Mesothelial cell of epicardium (in vitro differentiated cells): ENCODE results near the gene CCN6. TPM values are rescaled to one million over a fixed set of nuclear protein-coding genes. Genes with fewer than 3 reads are reported as not detected.
A peak's percentile ranks its signal among the peaks of the same experiment; 100 is the strongest.

ENCODE experiments used
- DNase-seq, 2 experiments: peaks; one replicate each; pipeline ENCODE4 v3.0.0; 2021; ENCODE audit warnings: low spot score in 2 of 2; ENCODE audit not compliant: unreplicated experiment in 2 of 2
- H3K27ac Mint-ChIP-seq: 2 replicates; pipeline ENCODE4 v1.8.0; 2021; ENCODE audit warnings: mixed read lengths
- H3K27me3 Mint-ChIP-seq: 2 replicates; pipeline ENCODE4 v1.8.0; 2021; ENCODE audit warnings: low read depth, mixed read lengths
- H3K36me3 Mint-ChIP-seq: 2 replicates; pipeline ENCODE4 v1.8.0; 2021; ENCODE audit warnings: mixed read lengths
- H3K4me1 Mint-ChIP-seq: 2 replicates; pipeline ENCODE4 v1.8.0; 2021; ENCODE audit warnings: mixed read lengths
- H3K4me3 Mint-ChIP-seq: 2 replicates; pipeline ENCODE4 v1.8.0; 2021; ENCODE audit warnings: mild to moderate bottlenecking, moderate library complexity, mixed read lengths
- H3K9me3 Mint-ChIP-seq: 2 replicates; pipeline ENCODE4 v1.8.0; 2021; ENCODE audit warnings: mixed read lengths
- total RNA-seq: library from RNA; stranded (reverse); gene quantifications from 3 replicates; pipeline ENCODE4 v1.2.1, GENCODE V29; 2021
- TF ChIP-seq, protein P1 (sequence below): fragments of 200-600 bp; sonication (generic); IDR thresholded peaks from one replicate; pipeline ENCODE4 v1.5.0; 2021; ENCODE audit warnings: antibody characterized with exemption; ENCODE audit not compliant: unreplicated experiment

The CCN6 gene
- total RNA-seq, 1 donor from 2014 or later: not detected

DNA sequence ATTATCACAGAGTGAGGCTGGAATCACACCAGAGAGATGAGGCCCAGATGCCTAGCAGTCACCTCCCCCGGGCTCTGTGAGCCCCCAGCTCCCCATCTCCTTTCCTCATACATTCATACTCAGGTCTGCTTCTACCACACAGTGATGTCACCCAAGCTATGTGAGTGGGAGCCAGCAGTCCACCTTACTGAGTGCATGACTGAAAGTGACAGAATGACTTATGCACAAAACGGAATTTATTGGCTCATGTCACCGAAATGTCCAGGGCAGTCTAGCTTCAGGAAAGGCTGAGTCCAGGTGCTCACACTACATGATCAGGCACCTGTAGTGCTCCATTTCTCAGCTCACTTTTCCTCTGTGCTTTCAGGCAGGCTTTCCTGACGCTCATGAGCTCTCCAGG, 36.7 kb upstream of the CCN6 start:
- Mint-ChIP-seq H3K4me1 (peaks cover 38% of the 10 kb centered on the region), H3K27me3 (no peaks in the 10 kb centered on the region), H3K9me3 (no peaks in the 10 kb centered on the region), H3K36me3 (no peaks in the 10 kb centered on the region), H3K27ac (no peak overlapping the region), H3K4me3 (no peak overlapping the region)
- TF ChIP-seq, protein P1, sequence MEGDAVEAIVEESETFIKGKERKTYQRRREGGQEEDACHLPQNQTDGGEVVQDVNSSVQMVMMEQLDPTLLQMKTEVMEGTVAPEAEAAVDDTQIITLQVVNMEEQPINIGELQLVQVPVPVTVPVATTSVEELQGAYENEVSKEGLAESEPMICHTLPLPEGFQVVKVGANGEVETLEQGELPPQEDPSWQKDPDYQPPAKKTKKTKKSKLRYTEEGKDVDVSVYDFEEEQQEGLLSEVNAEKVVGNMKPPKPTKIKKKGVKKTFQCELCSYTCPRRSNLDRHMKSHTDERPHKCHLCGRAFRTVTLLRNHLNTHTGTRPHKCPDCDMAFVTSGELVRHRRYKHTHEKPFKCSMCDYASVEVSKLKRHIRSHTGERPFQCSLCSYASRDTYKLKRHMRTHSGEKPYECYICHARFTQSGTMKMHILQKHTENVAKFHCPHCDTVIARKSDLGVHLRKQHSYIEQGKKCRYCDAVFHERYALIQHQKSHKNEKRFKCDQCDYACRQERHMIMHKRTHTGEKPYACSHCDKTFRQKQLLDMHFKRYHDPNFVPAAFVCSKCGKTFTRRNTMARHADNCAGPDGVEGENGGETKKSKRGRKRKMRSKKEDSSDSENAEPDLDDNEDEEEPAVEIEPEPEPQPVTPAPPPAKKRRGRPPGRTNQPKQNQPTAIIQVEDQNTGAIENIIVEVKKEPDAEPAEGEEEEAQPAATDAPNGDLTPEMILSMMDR: no peak
- DNase-seq: no peak

DNA sequence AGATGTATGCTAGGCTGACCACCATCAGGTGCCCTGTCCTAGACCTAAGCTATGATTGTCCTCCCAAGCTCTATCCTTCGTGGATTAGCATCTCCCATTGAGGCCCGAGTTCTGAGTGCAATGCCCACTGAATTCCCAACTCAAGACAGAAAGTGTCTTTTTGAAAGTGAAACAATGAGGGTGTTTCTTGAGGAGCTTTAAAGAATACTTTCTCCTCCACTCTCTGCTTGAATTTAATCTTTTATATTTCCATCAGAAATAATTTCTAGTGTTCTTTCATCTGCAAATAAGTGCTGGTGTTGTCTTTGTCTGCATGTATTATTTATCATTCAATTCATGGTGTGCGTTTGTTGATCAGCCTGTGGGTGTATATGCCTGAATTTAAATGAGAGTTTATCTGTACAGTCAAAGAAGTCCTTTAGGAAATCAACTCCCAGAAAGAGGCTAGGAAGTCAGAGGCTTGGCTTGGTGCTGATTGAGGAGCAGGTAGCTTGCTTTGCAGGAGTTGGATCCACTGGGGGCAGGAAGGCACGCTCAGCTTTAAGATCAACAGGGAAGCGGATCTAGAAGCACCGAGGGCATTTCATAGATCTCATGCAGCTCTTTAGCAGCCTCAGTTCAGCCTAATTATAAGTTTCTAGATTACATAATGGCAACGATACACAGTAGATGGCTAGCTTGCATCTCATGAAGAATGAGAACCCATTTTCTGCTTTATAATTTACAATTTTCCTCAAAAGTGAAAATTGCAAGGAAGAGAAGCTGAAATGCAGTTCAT, 36.0 kb upstream of the CCN6 start:
- H3K4me3 Mint-ChIP-seq: no peak overlapping the region
- no peak for DNase-seq
- no peak overlapping the region for H3K27ac Mint-ChIP-seq
- no peaks in the 10 kb centered on the region for H3K9me3 Mint-ChIP-seq
- peaks cover 44% of the 10 kb centered on the region for H3K4me1 Mint-ChIP-seq
- no peaks in the 10 kb centered on the region for H3K27me3 Mint-ChIP-seq
- H3K36me3 Mint-ChIP-seq: no peaks in the 10 kb centered on the region
- TF ChIP-seq, protein P1: no peak

DNA sequence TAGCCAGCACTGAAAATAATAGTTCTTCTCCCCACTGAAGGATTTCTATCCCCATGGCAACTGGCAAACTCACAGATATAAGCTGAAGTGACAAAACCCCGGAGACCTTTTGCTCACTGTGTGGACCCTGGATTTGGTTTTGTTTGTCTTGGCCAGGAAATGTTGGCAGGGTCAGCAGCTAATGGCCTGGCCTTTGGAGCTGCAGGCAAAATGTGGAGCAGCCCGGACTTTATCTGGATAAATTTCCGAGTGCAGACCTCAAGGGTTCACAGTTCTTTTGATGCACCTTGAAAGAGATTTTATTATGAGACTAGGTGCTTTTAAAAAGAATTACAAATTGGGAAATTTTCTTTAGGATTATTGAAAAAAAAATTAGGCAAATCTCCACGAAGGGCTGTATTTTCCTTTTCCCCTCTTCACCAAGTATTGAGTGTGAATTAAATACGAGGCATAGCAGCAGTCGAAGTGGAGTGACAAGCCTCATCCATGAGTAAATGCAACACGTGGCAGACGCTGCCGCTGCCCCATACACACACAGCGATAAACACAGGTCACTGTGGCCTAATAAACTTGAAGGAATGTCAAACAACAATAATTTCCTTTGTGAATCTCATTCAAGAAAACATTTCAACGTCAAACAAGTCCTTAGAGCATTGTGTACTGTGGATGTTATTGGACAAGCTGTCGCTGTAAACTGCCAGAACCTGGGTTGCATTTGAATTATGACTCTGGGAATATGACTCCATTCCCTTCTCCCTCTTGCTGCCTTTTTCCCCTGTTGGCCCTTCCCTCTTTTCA, 35.1 kb upstream of the CCN6 start:
- H3K27ac Mint-ChIP-seq: no peak overlapping the region
- peaks cover 5% of the 10 kb centered on the region for H3K9me3 Mint-ChIP-seq
- H3K4me3 Mint-ChIP-seq: no peak overlapping the region
- DNase-seq: no peak
- TF ChIP-seq, protein P1: no peak
- H3K36me3 Mint-ChIP-seq: peaks cover 3% of the 10 kb centered on the region
- no peaks in the 10 kb centered on the region for H3K27me3 Mint-ChIP-seq
- peaks cover 44% of the 10 kb centered on the region for H3K4me1 Mint-ChIP-seq

DNA sequence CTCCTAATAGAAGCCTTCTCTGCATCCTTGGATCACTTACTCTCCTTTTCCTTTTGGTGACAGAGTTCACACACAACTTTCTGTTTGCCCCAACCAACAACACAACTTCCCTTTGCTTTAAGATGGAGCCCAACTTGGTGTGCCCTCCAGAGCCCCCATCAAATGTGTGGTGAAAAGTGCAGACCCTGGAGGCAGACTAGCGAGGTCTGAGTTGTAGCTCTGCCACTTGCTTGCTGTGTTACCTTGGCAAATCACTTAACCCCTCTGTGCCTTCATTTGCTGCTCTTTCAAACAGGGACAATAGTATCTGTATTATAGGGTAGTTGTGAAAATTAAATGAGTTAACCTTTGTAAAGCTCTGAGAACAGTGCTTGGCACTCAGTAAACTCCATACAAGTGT, 34.3 kb upstream of the CCN6 start:
- H3K36me3 Mint-ChIP-seq: peaks cover 8% of the 10 kb centered on the region
- TF ChIP-seq, protein P1: no peak
- peaks cover 39% of the 10 kb centered on the region for H3K4me1 Mint-ChIP-seq
- H3K4me3 Mint-ChIP-seq: no peak overlapping the region
- DNase-seq: no peak
- peaks cover 12% of the 10 kb centered on the region for H3K9me3 Mint-ChIP-seq
- H3K27me3 Mint-ChIP-seq: no peaks in the 10 kb centered on the region
- H3K27ac Mint-ChIP-seq: no peak overlapping the region

DNA sequence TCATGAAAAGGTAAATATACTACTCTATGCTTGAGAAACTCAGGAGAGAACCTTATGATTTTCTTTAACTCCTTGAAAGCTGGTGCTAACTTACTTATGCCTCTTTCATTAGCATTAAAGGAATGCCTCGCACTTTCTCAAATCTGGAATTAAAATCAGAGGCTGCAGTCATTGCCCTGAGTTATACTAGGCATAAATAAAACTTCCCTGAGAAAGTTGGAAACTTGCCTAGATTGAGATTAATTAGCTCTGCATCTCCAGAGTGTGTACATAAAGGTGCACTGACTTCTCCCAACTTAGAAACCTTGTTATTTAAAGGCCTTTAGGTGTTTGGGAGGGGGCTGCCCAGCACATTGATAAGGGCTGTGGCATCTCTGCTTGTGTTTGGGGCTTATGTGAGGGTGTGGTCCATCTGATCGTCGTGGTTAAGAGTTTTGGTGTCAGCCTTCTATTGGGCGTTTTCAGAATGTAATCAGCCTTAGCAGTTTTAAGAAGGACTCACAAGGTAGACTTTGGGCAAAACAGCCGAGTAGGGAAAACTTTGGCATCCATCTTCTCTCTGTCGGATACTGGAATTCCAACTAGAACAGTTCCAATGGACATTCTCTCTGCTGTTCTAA, 32.1 kb upstream of the CCN6 start:
- H3K27me3 Mint-ChIP-seq: no peaks in the 10 kb centered on the region
- peak overlapping the region; percentile 36 for H3K27ac Mint-ChIP-seq
- no peak overlapping the region for H3K4me3 Mint-ChIP-seq
- TF ChIP-seq, protein P1: no peak
- DNase-seq: no peak
- H3K4me1 Mint-ChIP-seq: peaks cover 31% of the 10 kb centered on the region
- peaks cover 15% of the 10 kb centered on the region for H3K9me3 Mint-ChIP-seq
- H3K36me3 Mint-ChIP-seq: peaks cover 10% of the 10 kb centered on the region
